ENCODE data around the gene ANKRD30A.

Gene ANKRD30A

DNA sequence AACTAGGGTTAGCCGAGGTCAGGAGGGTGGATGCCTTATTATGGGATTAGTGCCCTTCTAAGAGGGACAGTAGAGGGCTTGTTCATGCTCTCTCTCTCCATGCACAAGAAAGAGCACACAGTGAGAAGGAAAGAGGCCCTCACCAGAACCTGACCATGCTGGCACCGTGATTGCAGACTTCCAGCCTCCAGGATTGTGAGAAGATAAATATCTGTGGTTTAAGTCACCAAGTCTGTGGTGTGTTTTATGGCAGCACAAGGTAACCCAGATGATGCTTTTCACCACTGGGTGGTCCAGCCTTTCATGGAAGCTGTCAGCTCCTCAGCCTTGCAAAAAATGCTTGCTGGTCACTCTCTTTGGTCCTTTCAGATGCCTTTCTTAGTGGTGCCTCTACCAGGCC lies 175.9 kb downstream of the ANKRD30A start:
- no peaks in the 10 kb centered on the region for H3K27me3 ChIP-seq (ENCODE audit: insufficient read depth, low read length, poor library complexity)
- no peak overlapping the region for H3K4me2 ChIP-seq (ENCODE audit: insufficient read depth, low read length)
- no peak overlapping the region for H2AFZ ChIP-seq (ENCODE audit: low read depth, low read length)
- no peak overlapping the region for H3K4me3 ChIP-seq (ENCODE audit: low read depth in 1 of 2, low read length in 2 of 2)
- H3K4me1 ChIP-seq (ENCODE audit: insufficient read depth, low read length), result no peaks in the 10 kb centered on the region
- ATAC-seq (ENCODE audit: insufficient read depth, low read depth), result no peak
- TF ChIP-seq EZH2 (IDR thresholded peaks at IDR 0.05; ENCODE audit: borderline replicate concordance, low read depth, low read length, severe bottlenecking) (no peak), CTCF (IDR thresholded peaks at IDR 0.05; ENCODE audit: borderline replicate concordance, extremely low read depth, low read length, poor library complexity, severe bottlenecking) (no peak)
- no peak overlapping the region for H3K9ac ChIP-seq (ENCODE audit: low read depth, low read length)
- DNase-seq, result no peak
- H3K9me3 ChIP-seq (ENCODE audit: insufficient read depth, low read length, severe bottlenecking), result peaks cover 3% of the 10 kb centered on the region
- no peaks in the 10 kb centered on the region for H3K36me3 ChIP-seq (ENCODE audit: insufficient read depth, low read length)
- no peak overlapping the region for H3K27ac ChIP-seq (ENCODE audit: low read length)
- H3K79me2 ChIP-seq (ENCODE audit: insufficient read depth, low read length), result no peaks in the 10 kb centered on the region
- no peaks in the 10 kb centered on the region for H4K20me1 ChIP-seq (ENCODE audit: insufficient read depth, low read length)

DNA sequence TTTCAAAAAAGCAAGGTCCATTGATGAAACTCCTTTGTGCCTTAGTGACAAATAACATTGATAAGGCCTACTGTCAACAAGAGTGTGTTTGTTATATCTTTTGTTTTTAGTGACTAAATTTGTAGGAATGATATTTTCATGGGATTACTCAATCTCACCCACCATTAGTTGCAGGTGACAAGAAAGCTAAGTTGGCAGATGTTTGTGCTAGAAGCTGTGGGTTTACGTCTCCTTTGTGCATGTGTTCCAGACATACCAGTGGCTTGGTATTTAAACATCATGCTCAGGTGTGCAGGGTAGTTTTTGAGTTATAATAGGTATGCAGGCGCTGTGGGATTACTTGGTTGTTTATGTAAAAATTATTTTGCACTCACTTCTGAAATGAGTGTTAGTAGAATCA lies 178.6 kb downstream of the ANKRD30A start:
- H3K4me1 ChIP-seq (ENCODE audit: insufficient read depth, low read length), result no peaks in the 10 kb centered on the region
- TF ChIP-seq CTCF (IDR thresholded peaks at IDR 0.05; ENCODE audit: borderline replicate concordance, extremely low read depth, low read length, poor library complexity, severe bottlenecking), result no peak
- no peak for ATAC-seq (ENCODE audit: insufficient read depth, low read depth)

DNA sequence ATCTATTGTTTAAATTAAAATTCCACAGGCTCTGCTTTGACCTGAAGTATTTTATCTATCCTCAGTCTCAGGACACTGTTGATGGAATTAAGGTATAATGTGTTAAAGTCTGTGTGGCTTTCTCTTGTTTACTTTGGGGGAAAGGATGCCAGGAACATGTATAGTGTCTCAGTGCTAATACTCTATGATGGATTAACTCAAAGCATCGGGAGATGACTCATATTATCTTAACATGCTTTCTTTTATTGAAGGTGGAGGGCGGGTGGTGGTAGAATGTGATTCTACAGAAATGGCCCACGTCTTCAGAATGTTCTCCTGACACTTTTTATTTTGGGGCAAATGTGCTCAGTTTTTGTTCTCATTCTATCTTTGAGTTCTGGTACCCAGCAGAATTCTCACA lies 189.0 kb downstream of the ANKRD30A start:
- no peak overlapping the region for H3K4me2 ChIP-seq (ENCODE audit: insufficient read depth, low read length)
- H3K27ac ChIP-seq (ENCODE audit: low read length), result no peak overlapping the region
- H2AFZ ChIP-seq (ENCODE audit: low read depth, low read length), result no peak overlapping the region
- H3K9ac ChIP-seq (ENCODE audit: low read depth, low read length), result no peak overlapping the region
- no peaks in the 10 kb centered on the region for H3K36me3 ChIP-seq (ENCODE audit: insufficient read depth, low read length)
- no peaks in the 10 kb centered on the region for H3K4me1 ChIP-seq (ENCODE audit: insufficient read depth, low read length)
- no peak for TF ChIP-seq CTCF (IDR thresholded peaks at IDR 0.05; ENCODE audit: borderline replicate concordance, extremely low read depth, low read length, poor library complexity, severe bottlenecking)
- no peak for TF ChIP-seq EZH2 (IDR thresholded peaks at IDR 0.05; ENCODE audit: borderline replicate concordance, low read depth, low read length, severe bottlenecking)
- no peak overlapping the region for H3K4me3 ChIP-seq (ENCODE audit: low read depth in 1 of 2, low read length in 2 of 2)
- DNase-seq (no peak), ATAC-seq (ENCODE audit: insufficient read depth, low read depth) (no peak)
- no peaks in the 10 kb centered on the region for H3K27me3 ChIP-seq (ENCODE audit: insufficient read depth, low read length, poor library complexity)
- no peaks in the 10 kb centered on the region for H3K79me2 ChIP-seq (ENCODE audit: insufficient read depth, low read length)
- H4K20me1 ChIP-seq (ENCODE audit: insufficient read depth, low read length), result no peaks in the 10 kb centered on the region
- no peaks in the 10 kb centered on the region for H3K9me3 ChIP-seq (ENCODE audit: insufficient read depth, low read length, severe bottlenecking)

More for the DNA sequence above, 178.6 kb downstream of the ANKRD30A start:
- Histone ChIP-seq H3K4me2 (ENCODE audit: insufficient read depth, low read length) (no peak overlapping the region), H3K27me3 (ENCODE audit: insufficient read depth, low read length, poor library complexity) (no peaks in the 10 kb centered on the region), H3K9me3 (ENCODE audit: insufficient read depth, low read length, severe bottlenecking) (peaks cover 3% of the 10 kb centered on the region), H3K79me2 (ENCODE audit: insufficient read depth, low read length) (no peaks in the 10 kb centered on the region), H3K27ac (ENCODE audit: low read length) (no peak overlapping the region), H2AFZ (ENCODE audit: low read depth, low read length) (no peak overlapping the region), H3K9ac (ENCODE audit: low read depth, low read length) (no peak overlapping the region), H3K4me3 (ENCODE audit: low read depth in 1 of 2, low read length in 2 of 2) (no peak overlapping the region), H3K36me3 (ENCODE audit: insufficient read depth, low read length) (no peaks in the 10 kb centered on the region), H4K20me1 (ENCODE audit: insufficient read depth, low read length) (no peaks in the 10 kb centered on the region)
- no peak for DNase-seq

- no peak overlapping the region for H3K4me3 ChIP-seq (ENCODE audit: low read depth in 1 of 2, low read length in 2 of 2)
- DNase-seq (no peak), ATAC-seq (ENCODE audit: insufficient read depth, low read depth) (no peak)
- no peak overlapping the region for H3K9ac ChIP-seq (ENCODE audit: low read depth, low read length)
- no peak overlapping the region for H3K4me2 ChIP-seq (ENCODE audit: insufficient read depth, low read length)
- H3K9me3 ChIP-seq (ENCODE audit: insufficient read depth, low read length, severe bottlenecking), result no peaks in the 10 kb centered on the region
- no peaks in the 10 kb centered on the region for H4K20me1 ChIP-seq (ENCODE audit: insufficient read depth, low read length)
- no peak overlapping the region for H2AFZ ChIP-seq (ENCODE audit: low read depth, low read length)
- no peak for TF ChIP-seq EZH2 (IDR thresholded peaks at IDR 0.05; ENCODE audit: borderline replicate concordance, low read depth, low read length, severe bottlenecking)
- TF ChIP-seq CTCF (IDR thresholded peaks at IDR 0.05; ENCODE audit: borderline replicate concordance, extremely low read depth, low read length, poor library complexity, severe bottlenecking), result no peak
- no peaks in the 10 kb centered on the region for H3K27me3 ChIP-seq (ENCODE audit: insufficient read depth, low read length, poor library complexity)
- no peaks in the 10 kb centered on the region for H3K79me2 ChIP-seq (ENCODE audit: insufficient read depth, low read length)
- no peaks in the 10 kb centered on the region for H3K36me3 ChIP-seq (ENCODE audit: insufficient read depth, low read length)
- H3K27ac ChIP-seq (ENCODE audit: low read length), result no peak overlapping the region
- no peaks in the 10 kb centered on the region for H3K4me1 ChIP-seq (ENCODE audit: insufficient read depth, low read length)
These were observed 189.5 kb downstream of the ANKRD30A start for GRCh38 chr10:37314862-37315261.

All from DND-41 (cell line).